Aorta (tissue), 5 donors: ENCODE measurements around the gene PARD3. TPM values are rescaled to one million over a fixed set of nuclear protein-coding genes. Genes with fewer than 3 reads are reported as not detected.

ENCODE experiments used
- ATAC-seq: fragments of 200-7000 bp; cut with Tn5 transposase; one replicate; pipeline ENCODE4 v1.9.1; 2022; ENCODE audit warnings: moderate library complexity; ENCODE audit not compliant: low FRiP score
- DNase-seq, 2 donors: peaks; one replicate each; pipeline ENCODE4 v3.0.0-alpha.2; 2020
- H3K27ac ChIP-seq, 2 donors: one replicate each; pipeline ENCODE4 v1.5.1; 2013; ENCODE audit warnings: low read length in 2 of 2, mild to moderate bottlenecking in 2 of 2, moderate library complexity in 2 of 2, control low read depth in 1 of 2, inconsistent platforms in 1 of 2, low read depth in 1 of 2
- H3K27me3 ChIP-seq, 2 donors: one replicate each; pipeline ENCODE4 v1.6.1; 2013; ENCODE audit warnings: control low read depth in 1 of 2, low read length in 1 of 2, mild to moderate bottlenecking in 1 of 2, moderate library complexity in 1 of 2; ENCODE audit not compliant: insufficient read depth in 2 of 2, control insufficient read depth in 1 of 2
- H3K36me3 ChIP-seq, 2 donors: one replicate each; pipeline ENCODE4 v1.6.1; 2013; ENCODE audit warnings: control low read depth in 1 of 2, low read length in 1 of 2, mild to moderate bottlenecking in 1 of 2; ENCODE audit not compliant: insufficient read depth in 2 of 2, control insufficient read depth in 1 of 2
- H3K4me1 ChIP-seq, 2 donors: one replicate each; pipeline ENCODE4 v1.6.1; 2013; ENCODE audit warnings: low read length in 2 of 2, control low read depth in 1 of 2, mild to moderate bottlenecking in 1 of 2, moderate library complexity in 1 of 2; ENCODE audit not compliant: insufficient read depth in 2 of 2, control insufficient read depth in 1 of 2
- H3K4me3 ChIP-seq, 2 donors: one replicate each; pipeline ENCODE4 v1.5.1; 2013; ENCODE audit warnings: low read length in 2 of 2, control low read depth in 1 of 2, mild to moderate bottlenecking in 1 of 2
- H3K9me3 ChIP-seq: one replicate; pipeline ENCODE4 v1.6.1; 2013; ENCODE audit warnings: mild to moderate bottlenecking, low read length; ENCODE audit not compliant: control insufficient read depth
- WGBS, 2 donors: extraction: QIAGEN DNeasy Blood & Tissue Kit; methylation state at CpG; one replicate each; pipeline ENCODE4 v1.1.7; 2013; 5-methylcytosine and 5-hydroxymethylcytosine counted together
- intact Hi-C, 2 donors: fragments of 100-400 bp; cut with DNase I; formaldehyde crosslinking; loops; one replicate each; pipeline versions ENCODE4 v1.14.2 to v1.15.0; 2022
- polyA plus RNA-seq, 2 donors: library from polyadenylated mRNA; stranded (reverse); fragments of 200-250 nt; gene quantifications; one replicate each; pipeline ENCODE4 v1.2.3, GENCODE V29; 2013
- total RNA-seq, 2 donors: library from RNA; stranded (reverse); fragmentation: NEBNext Ultra II Directional; extraction: Animal tissue kit (Norgen Biotek cat#: 25700); gene quantifications; one replicate each; pipeline ENCODE4 v1.2.1, GENCODE V29; 2021
- donor health status: healthy with polysubstance abuse.
- donor health status: Bipolar disorder and iron deficiency.
- donor health status: DM: no; HTN: no; CAD: no.
- donor health status: DM: no; HTN: no; CAD: no.
- donor health status: DM: yes; HTN: yes; CAD: no.

The PARD3 gene
- total and polyA plus RNA-seq, 4 donors: 6.4 to 33.0 (median 28.7) TPM

DNA sequence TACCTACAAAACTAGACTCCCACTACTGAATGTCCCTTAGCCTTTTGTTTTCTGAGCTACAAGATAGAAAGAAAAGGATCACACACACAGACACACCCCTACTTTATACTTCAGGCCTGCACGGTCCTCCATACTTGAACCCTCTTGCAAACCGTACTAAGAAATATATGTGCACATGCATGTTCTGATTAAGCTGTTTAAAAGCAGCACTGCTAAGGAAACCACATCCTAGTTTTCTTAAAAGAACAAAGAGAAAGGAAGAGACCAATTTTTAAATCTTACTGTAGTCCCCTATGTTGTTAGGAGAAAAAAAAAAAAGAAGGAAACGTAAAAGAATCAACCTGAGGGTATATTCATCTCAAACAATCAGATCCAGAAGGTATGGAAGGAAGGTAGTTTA is 501.2 kb downstream of the PARD3 start:
- Histone ChIP-seq H3K27me3 (no peaks in the 10 kb centered on the region), H3K9me3 (no peaks in the 10 kb centered on the region), H3K4me3 (no peak overlapping the region), H3K36me3 (no peaks in the 10 kb centered on the region), H3K27ac (no peak overlapping the region), H3K4me1 (no peaks in the 10 kb centered on the region)
- 78 to 93% methylated on average over 3 of the region's 3 CpGs for WGBS, 2 donors
- ATAC-seq (no peak), DNase-seq (no peak)
- intact Hi-C loops: no loop called here

DNA sequence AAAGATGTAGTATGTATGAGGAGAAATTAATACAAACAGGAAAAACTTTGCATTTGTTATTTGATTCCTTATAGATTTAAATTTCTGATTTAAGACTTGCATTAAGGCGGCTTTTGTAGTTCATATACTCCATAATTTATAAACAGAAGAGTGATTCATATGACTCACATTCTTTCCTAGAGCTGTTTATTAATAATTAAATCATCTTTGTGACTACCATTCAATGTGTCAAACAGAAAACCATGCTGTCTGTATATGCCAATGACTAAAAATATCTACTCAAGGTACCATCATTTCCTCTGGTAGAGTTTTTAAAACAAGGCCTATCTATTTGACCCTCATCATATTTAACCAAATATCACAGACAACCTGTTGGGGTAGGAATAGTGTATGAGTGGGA is 501.7 kb downstream of the PARD3 start:
- intact Hi-C loops: no loop called here

DNA sequence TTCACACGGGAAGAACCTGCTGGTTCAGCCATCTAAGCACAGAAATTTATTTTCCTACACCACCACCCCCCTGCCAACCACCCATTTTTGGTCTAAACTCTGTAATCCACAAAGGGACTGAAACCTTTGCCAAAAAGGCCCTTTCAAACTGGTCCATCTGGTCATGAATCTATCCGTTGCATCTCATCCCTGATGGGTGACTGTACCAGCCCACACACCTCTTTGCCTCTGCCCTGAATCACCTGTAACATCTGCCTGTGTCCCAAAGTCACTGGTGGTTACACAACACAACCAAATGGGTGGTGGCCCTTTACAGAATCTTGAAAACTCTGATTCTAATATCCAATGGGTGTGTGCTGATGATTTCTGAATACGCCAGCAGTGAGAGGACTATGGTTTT is 503.4 kb downstream of the PARD3 start:
- H3K4me3 ChIP-seq: no peak overlapping the region
- H3K4me1 ChIP-seq: no peaks in the 10 kb centered on the region
- ATAC-seq (no peak), DNase-seq (no peak)
- no peaks in the 10 kb centered on the region for H3K9me3 ChIP-seq
- intact Hi-C loops: no loop called here
- H3K36me3 ChIP-seq: no peaks in the 10 kb centered on the region
- H3K27ac ChIP-seq: no peak overlapping the region
- 95 to 98% methylated on average over 3 of the region's 3 CpGs for WGBS, 2 donors
- no peaks in the 10 kb centered on the region for H3K27me3 ChIP-seq

More for the DNA sequence above, 501.7 kb downstream of the PARD3 start:
- H3K9me3 ChIP-seq: no peaks in the 10 kb centered on the region
- ATAC-seq: no peak
- no peak overlapping the region for H3K27ac ChIP-seq
- 97 to 98% methylated on average over 1 of the region's 1 CpG for WGBS, 2 donors
- no peaks in the 10 kb centered on the region for H3K4me1 ChIP-seq
- no peaks in the 10 kb centered on the region for H3K36me3 ChIP-seq
- H3K4me3 ChIP-seq: no peak overlapping the region
- no peak for DNase-seq
- no peaks in the 10 kb centered on the region for H3K27me3 ChIP-seq

DNA sequence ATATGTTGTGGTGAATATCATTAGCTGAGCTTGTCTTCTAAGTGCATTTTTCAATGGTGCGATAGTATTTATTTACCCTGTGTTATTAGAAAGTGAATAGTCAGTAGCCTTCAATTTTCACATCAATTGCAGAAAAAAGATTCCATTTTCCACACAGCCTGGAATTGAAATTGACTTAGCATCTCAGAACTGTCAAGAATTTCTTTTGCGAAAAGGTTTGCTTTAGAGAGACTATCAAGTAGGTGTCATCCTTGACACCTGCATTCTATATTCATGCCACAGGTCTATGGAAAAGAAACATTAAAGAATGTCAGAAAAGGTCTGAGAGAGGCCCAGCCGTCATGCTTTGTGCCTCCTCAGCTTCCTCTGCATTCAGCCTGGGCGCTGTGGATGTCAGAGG is 504.9 kb downstream of the PARD3 start:
- Histone ChIP-seq H3K4me3 (no peak overlapping the region), H3K4me1 (no peaks in the 10 kb centered on the region), H3K9me3 (no peaks in the 10 kb centered on the region), H3K36me3 (no peaks in the 10 kb centered on the region), H3K27ac (no peak overlapping the region), H3K27me3 (no peaks in the 10 kb centered on the region)
- no peak for ATAC-seq
- 94 to 97% methylated on average over 4 of the region's 4 CpGs for WGBS, 2 donors
- intact Hi-C loops: no loop called here
- no peak for DNase-seq

DNA sequence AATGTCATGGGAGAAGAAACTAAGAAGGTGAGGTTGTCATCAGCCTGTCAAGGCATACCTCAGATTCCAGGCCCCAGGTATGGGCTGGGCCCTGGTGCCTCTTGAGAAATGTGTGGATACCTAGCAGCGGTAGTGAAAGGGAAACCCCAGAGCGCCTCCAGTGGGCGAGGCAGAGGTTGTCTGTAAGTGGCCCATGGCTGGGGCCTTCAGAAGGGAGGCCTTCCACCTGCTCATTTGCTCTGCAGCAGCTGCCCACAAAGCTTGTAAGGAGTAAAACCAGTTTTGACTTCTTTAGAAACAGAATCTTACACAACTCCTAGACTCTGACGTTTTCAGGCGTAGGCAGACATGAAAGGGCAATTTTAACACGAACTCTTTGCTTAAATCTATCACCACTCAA is 509.9 kb downstream of the PARD3 start:
- H3K4me1 ChIP-seq: no peaks in the 10 kb centered on the region
- H3K27me3 ChIP-seq: no peaks in the 10 kb centered on the region
- H3K9me3 ChIP-seq: no peaks in the 10 kb centered on the region
- no peak overlapping the region for H3K4me3 ChIP-seq
- intact Hi-C loops: no loop called here
- DNase-seq (no peak), ATAC-seq (no peak)
- peaks cover 0 to 2% of the 10 kb centered on the region in 2 donors for H3K36me3 ChIP-seq
- WGBS, 2 donors: 91 to 93% methylated on average over 6 of the region's 6 CpGs
- H3K27ac ChIP-seq: no peak overlapping the region

DNA sequence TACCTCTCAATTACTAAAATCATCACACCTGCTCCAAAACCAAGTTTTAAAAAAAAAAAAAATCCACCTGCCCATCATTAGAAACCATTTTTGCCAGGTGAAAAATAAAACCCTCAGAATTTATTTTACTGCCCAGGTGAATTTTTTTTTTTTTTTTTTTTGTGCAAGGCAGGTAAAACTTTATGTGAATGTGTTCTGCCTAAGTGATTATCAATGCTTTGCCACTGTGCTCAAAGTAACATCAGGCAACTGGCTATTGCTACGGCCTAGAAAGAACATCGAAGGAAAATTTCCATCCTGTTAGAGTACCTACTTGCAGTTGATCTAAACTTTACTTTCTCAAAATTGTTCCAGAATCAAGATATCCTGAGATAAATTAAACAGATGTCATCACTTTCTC is 512.1 kb downstream of the PARD3 start:
- DNase-seq (no peak), ATAC-seq (no peak)
- H3K27ac ChIP-seq: no peak overlapping the region
- no peaks in the 10 kb centered on the region for H3K27me3 ChIP-seq
- peaks cover 0 to 2% of the 10 kb centered on the region in 2 donors for H3K36me3 ChIP-seq
- no peak overlapping the region for H3K4me3 ChIP-seq
- intact Hi-C loops: no loop called here
- WGBS, 2 donors: 25 to 39% methylated on average over 2 of the region's 2 CpGs
- no peaks in the 10 kb centered on the region for H3K4me1 ChIP-seq
- H3K9me3 ChIP-seq: no peaks in the 10 kb centered on the region

DNA sequence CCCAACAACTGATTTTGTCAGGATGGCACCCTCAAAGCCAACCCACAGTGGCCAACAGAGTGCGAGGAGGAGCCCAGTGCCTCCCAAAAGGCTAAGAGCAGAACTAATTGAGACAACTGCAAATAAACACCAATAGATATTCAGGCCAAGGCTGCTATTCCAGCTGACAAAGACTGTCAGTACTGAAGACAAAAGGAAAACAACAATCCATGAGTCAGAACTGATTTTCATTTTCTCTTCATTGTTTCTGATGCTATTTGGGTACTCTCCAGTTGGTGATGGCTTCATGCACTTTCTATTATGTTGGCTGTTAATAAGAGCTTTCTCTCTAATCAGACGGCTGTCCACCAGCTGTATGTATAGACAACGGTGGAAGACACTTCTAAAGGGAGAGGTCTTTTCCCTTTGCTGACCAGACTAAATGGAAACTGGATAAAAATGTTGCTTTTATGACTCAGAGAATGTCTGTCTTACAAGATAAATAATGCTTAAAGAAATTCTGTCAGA is 515.9 kb downstream of the PARD3 start:
- no peak for DNase-seq
- ATAC-seq: no peak
- intact Hi-C loops: no loop called here
- peaks cover 0 to 2% of the 10 kb centered on the region in 2 donors for H3K36me3 ChIP-seq
- WGBS, 2 donors: 40 to 45% methylated on average over 3 of the region's 3 CpGs
- H3K9me3 ChIP-seq: no peaks in the 10 kb centered on the region
- H3K27me3 ChIP-seq: no peaks in the 10 kb centered on the region
- H3K27ac ChIP-seq: no peak overlapping the region
- no peaks in the 10 kb centered on the region for H3K4me1 ChIP-seq
- H3K4me3 ChIP-seq: no peak overlapping the region

DNA sequence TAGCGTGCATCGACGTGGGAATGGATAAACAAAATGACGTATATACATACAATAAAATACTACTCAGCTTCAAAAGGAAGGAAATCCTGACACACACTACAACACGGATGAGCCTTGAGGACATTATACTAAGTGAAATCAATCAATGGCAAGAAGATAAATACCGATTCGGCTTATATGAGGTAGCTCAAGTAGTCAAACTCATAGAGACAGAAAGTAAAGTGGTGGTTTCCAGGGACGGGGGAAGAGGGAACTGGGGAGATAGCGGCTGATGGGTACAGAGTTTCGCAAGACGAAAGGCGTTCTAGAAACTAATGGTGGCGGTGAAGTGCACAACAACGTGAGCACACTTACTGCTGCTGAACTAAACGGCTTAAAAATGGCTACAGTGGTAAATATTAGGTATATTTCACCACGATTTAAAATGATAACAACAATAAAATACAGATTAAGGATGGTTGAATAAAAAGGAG is 516.7 kb downstream of the PARD3 start:
- H3K4me3 ChIP-seq: no peak overlapping the region
- H3K9me3 ChIP-seq: no peaks in the 10 kb centered on the region
- H3K36me3 ChIP-seq: peaks cover 0 to 2% of the 10 kb centered on the region in 2 donors
- intact Hi-C loops: no loop called here
- no peak overlapping the region for H3K27ac ChIP-seq
- H3K27me3 ChIP-seq: no peaks in the 10 kb centered on the region
- 93 to 94% methylated on average over 16 of the region's 16 CpGs for whole genome bisulfite sequencing, 2 donors
- no peaks in the 10 kb centered on the region for H3K4me1 ChIP-seq
- no peak for ATAC-seq
- DNase-seq: no peak

DNA sequence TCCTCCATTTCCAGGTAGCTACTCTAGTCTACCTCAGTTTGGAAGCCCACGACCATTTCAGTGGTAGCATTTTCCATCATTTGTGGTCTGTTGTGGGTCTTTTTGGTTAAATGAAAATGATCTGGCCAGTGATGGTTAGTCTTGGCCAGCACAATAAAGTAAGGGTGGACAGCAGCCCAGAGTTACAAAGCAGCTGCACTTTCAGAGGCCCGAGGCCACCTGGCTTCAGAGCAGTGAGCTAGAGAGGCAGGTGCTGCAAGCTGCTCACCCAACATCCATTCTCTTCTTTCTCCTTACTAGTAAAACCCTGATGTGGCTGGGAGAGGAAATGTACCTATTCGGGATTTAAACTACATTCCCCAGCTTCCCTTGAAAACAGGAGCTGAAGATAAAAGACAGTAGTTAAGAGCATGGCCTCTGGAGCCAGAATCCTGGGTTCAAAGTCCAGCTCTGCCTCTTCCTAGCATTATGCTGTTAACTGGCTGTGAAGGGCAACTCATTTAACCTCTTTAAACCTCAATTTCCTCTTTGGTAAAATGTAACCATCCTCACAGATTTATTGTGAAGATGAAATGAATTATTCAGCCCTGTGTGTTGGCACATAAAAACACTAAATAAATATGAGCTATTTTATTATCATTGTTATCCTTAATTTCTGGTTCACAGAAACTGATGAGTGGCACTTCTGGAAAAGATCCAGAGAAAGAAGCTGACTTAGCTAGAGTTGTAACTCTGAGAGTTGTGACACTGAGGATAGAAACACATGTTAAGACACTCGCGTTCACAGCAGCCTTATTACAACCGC is 517.4 kb downstream of the PARD3 start:
- Histone ChIP-seq H3K4me1 (no peaks in the 10 kb centered on the region), H3K27me3 (no peaks in the 10 kb centered on the region), H3K9me3 (no peaks in the 10 kb centered on the region), H3K36me3 (peaks cover 0 to 2% of the 10 kb centered on the region in 2 donors), H3K27ac (no peak overlapping the region), H3K4me3 (no peak overlapping the region)
- DNase-seq: no peak
- no peak for ATAC-seq
- 50 to 65% methylated on average over 6 of the region's 6 CpGs for WGBS, 2 donors
- intact Hi-C loops: no loop called here
